GM21367 (cell line): ENCODE results near the gene NDUFB1.

Experiments used
- ATAC-seq: cut with Tn5 transposase; IDR thresholded peaks from one replicate; pipeline ENCODE4 v1.9.1; 2021; ENCODE audit not compliant: unreplicated experiment

Gene NDUFB1

DNA sequence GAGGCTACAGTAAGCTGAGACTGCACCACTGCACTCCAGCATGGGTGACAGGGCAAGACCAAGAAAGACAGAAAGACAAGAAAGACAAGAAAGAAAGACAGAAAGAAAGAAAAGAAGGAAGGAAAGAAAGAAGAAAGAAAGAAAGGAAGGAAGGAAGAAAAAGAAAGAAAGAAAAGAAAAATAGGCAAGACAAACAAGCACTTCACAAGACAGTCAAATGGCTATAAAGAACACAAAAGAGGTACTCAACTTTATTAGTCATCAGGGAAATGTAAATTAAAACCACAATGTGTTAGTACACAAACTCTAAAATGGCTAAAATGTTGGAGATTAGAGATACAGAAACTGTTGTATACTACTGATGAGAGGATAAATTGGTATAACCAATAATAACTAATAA, 21.7 kb downstream of the NDUFB1 start:
- no peak for ATAC-seq

DNA sequence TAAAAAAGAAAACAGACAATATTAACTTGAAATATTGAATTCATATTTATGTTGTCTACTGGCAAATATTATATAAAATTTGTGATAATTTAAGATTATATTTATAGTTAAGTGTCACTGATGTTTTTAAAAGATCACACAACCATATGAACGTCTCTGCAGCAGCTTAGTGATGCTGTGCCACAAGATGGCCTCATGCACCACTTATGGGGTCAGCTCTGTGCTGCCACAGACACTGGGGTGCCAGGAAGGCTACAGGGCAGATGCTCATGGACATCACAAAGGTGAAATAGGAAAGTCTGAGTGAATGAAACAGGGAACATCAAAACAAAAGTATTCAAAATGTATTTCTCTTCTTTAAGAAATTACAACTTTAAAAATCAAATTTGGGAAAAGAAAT, 28.2 kb downstream of the NDUFB1 start:
- no peak for ATAC-seq

DNA sequence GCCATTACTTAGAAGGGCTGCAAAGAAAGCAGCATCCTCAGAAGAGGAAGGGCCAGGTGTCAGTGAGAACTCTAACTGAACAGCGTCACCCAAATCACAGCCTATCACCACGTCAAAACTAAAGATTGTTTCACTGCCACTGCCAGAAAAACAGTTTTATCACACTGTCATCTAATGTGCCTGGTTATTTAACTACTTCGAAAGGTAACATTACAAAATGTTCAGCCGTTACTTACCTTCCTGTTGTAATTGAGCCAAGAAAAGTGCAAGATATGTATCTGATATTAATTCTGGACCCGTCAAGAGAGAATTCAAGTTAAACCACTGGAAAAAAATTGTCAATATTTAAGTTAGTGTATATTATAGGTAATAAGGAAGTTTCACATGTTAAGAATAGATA, 33.0 kb downstream of the NDUFB1 start:
- ATAC-seq, result no peak

- ATAC-seq, result no peak
These were observed 47.0 kb downstream of the NDUFB1 start for GRCh38 chr14:92074555-92074954.
